Osteoblast (primary cell): ENCODE measurements around the gene PPP4R2. TPM values are rescaled to one million over a fixed set of nuclear protein-coding genes. Genes with fewer than 3 reads are reported as not detected.

Experiments
- DNase-seq: peaks from one replicate; pipeline ENCODE4 v3.0.0; 2011; ENCODE audit warnings: low spot score, mixed read lengths; ENCODE audit not compliant: insufficient read length; ENCODE audit errors: missing footprints
- H2AFZ ChIP-seq: 2 replicates; pipeline ENCODE4 v1.6.0; 2011; ENCODE audit warnings: mild to moderate bottlenecking, low read length
- H3K27ac ChIP-seq: 2 replicates; pipeline ENCODE4 v1.5.1; 2011; ENCODE audit warnings: mild to moderate bottlenecking, low read depth, low read length, moderate library complexity
- H3K27me3 ChIP-seq: 2 replicates; pipeline ENCODE4 v1.6.0; 2012; ENCODE audit warnings: mild to moderate bottlenecking, control low read depth, inconsistent platforms, low read length, moderate library complexity; ENCODE audit not compliant: insufficient read depth
- H3K36me3 ChIP-seq: 2 replicates; pipeline ENCODE4 v1.5.1; 2011; ENCODE audit warnings: mild to moderate bottlenecking, low read length, control low read depth, moderate library complexity; ENCODE audit not compliant: insufficient read depth
- H3K4me1 ChIP-seq: 2 replicates; pipeline ENCODE4 v1.5.1; 2011; ENCODE audit warnings: mild to moderate bottlenecking, low read length, control low read depth, moderate library complexity; ENCODE audit not compliant: insufficient read depth
- H3K4me2 ChIP-seq: 2 replicates; pipeline ENCODE4 v1.6.0; 2011; ENCODE audit warnings: mild to moderate bottlenecking, low read length; ENCODE audit not compliant: insufficient read depth
- H3K4me3 ChIP-seq: fragments of 200-600 bp; sonication (generic); 3 replicates; pipeline ENCODE4 v1.5.1; 2012; ENCODE audit warnings: mild to moderate bottlenecking, low read length, inconsistent platforms; ENCODE audit not compliant: insufficient read depth
- H3K79me2 ChIP-seq: 2 replicates; pipeline ENCODE4 v1.6.0; 2012; ENCODE audit warnings: mild to moderate bottlenecking, low read length, control low read depth, inconsistent platforms; ENCODE audit not compliant: insufficient read depth
- H3K9me3 ChIP-seq: 2 replicates; pipeline ENCODE4 v1.5.1; 2011; ENCODE audit warnings: low read depth, low read length, control low read depth
- H4K20me1 ChIP-seq: 2 replicates; pipeline ENCODE4 v1.6.0; 2012; ENCODE audit warnings: mild to moderate bottlenecking, low read length, control low read depth; ENCODE audit not compliant: insufficient read depth
- CTCF ChIP-seq: IDR thresholded peaks from 2 replicates; pipeline ENCODE4 v1.5.1; 2011; ENCODE audit warnings: mild to moderate bottlenecking, low read depth, low read length, moderate library complexity; ENCODE audit errors: extremely low read depth
- total RNA-seq: library from RNA; depleted of rRNA; stranded (reverse); fragments of >200 nt; gene quantifications from 2 replicates; pipeline ENCODE4 v1.2.3, GENCODE V29; 2012

Gene PPP4R2
- total RNA-seq, 1 donor = 84.3 TPM

GRCh38 chr3:73024836-73025235 is 28.2 kb downstream of the PPP4R2 start:
- H3K4me3 ChIP-seq = no peak overlapping the region
- TF ChIP-seq CTCF = no peak
- no peak for DNase-seq
- H3K79me2 ChIP-seq = peaks cover 96% of the 10 kb centered on the region
- H3K36me3 ChIP-seq = no peaks in the 10 kb centered on the region
- no peaks in the 10 kb centered on the region for H3K9me3 ChIP-seq
- no peaks in the 10 kb centered on the region for H3K27me3 ChIP-seq
- no peak overlapping the region for H3K4me2 ChIP-seq
- H4K20me1 ChIP-seq = peaks cover 63% of the 10 kb centered on the region
- H3K27ac ChIP-seq = peak overlapping the region; percentile 15
- H2AFZ ChIP-seq = no peak overlapping the region
- H3K4me1 ChIP-seq = peaks cover 15% of the 10 kb centered on the region

DNA sequence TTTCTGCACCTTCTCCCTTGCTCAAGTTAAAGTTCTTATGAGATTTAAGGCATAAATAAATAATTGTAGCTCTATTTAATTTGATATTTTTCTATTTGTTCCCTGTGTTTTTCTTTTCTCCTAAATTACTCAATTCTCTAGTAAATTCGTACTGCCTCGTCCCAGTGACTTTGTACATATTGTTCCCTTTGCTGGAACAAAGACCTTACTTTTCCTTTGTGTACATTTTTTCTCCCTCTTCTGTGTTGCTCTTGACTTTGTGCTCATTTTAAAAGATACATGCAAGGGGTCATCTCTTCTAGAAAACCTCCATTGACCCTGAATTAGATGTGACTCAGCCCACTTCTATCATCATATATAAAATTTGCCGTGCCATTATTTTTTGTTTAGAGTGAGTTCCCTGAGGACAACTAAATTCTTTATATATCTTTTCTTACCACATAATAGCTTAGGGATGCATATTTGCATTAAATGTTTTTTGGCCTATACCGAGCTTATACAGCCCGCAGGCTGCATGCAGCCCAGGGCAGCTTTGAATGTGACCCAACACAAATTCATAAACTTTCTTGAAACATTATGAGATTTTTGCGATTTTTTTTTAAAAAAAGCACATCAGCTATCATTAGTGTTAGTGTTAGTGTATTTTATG is 29.6 kb downstream of the PPP4R2 start:
- H4K20me1 ChIP-seq = peaks cover 64% of the 10 kb centered on the region
- no peak overlapping the region for H3K4me2 ChIP-seq
- no peak overlapping the region for H3K27ac ChIP-seq
- no peaks in the 10 kb centered on the region for H3K9me3 ChIP-seq
- H3K36me3 ChIP-seq = no peaks in the 10 kb centered on the region
- no peak overlapping the region for H3K4me3 ChIP-seq
- H3K4me1 ChIP-seq = peaks cover 20% of the 10 kb centered on the region
- peaks cover 96% of the 10 kb centered on the region for H3K79me2 ChIP-seq
- no peak for TF ChIP-seq CTCF
- no peak overlapping the region for H2AFZ ChIP-seq
- H3K27me3 ChIP-seq = no peaks in the 10 kb centered on the region
- DNase-seq = no peak

GRCh38 chr3:73026760-73027113 is 30.1 kb downstream of the PPP4R2 start:
- Histone ChIP-seq H3K4me3 (no peak overlapping the region), H3K27me3 (no peaks in the 10 kb centered on the region), H2AFZ (no peak overlapping the region), H3K36me3 (no peaks in the 10 kb centered on the region), H3K4me1 (peaks cover 20% of the 10 kb centered on the region), H3K27ac (no peak overlapping the region), H4K20me1 (peaks cover 63% of the 10 kb centered on the region), H3K79me2 (peaks cover 96% of the 10 kb centered on the region), H3K9me3 (no peaks in the 10 kb centered on the region), H3K4me2 (no peak overlapping the region)
- TF ChIP-seq CTCF = no peak
- no peak for DNase-seq

DNA sequence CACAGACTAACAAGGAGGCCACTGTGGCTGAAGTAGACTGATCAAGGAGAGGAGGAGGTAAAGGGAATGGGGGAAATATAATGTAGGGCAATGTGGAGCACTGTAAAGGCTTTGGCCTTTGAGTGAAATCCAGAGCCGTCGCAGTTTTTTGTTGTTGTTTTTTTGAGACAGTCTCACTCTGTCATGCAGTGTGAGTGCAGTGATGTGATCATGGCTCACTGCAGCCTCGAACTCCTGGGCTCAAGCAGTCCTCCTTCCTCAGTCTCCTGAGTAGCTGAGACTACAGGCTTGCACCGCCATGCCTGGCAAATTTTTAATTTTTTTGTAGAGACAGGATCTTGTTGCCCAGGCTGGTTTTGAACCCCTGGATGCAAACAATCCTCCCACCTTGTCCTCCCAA is 32.2 kb downstream of the PPP4R2 start:
- Histone ChIP-seq H3K27me3 (no peaks in the 10 kb centered on the region), H3K36me3 (no peaks in the 10 kb centered on the region), H3K4me2 (peak overlapping the region; percentile 47), H3K79me2 (peaks cover 95% of the 10 kb centered on the region), H4K20me1 (peaks cover 74% of the 10 kb centered on the region), H3K4me3 (no peak overlapping the region), H3K27ac (peak overlapping the region; percentile 83), H2AFZ (no peak overlapping the region), H3K4me1 (peaks cover 20% of the 10 kb centered on the region), H3K9me3 (no peaks in the 10 kb centered on the region)
- no peak for DNase-seq
- TF ChIP-seq CTCF = no peak
